ENCODE measurements around the gene KRT82.

KRT82 gene

GRCh38 chr12:52362118-52362726 lies 43.9 kb downstream of the KRT82 start:
- H3K4me3 ChIP-seq (ENCODE audit: low read depth, low read length), result no peak overlapping the region
- DNase-seq (ENCODE audit: low read depth), result no peak
- peak; percentile 46 for TF ChIP-seq CTCF (IDR thresholded peaks at IDR 0.05; ENCODE audit: low read depth, low read length, missing control alignments)

- no peak for TF ChIP-seq CTCF (IDR thresholded peaks at IDR 0.05; ENCODE audit: low read depth, low read length, missing control alignments)
- no peak overlapping the region for H3K4me3 ChIP-seq (ENCODE audit: low read depth, low read length)
- no peak for DNase-seq (ENCODE audit: low read depth)
Observed at GRCh38 chr12:52361553-52361952, 44.6 kb downstream of the KRT82 start.

- no peak for DNase-seq (ENCODE audit: low read depth)
- no peak for TF ChIP-seq CTCF (IDR thresholded peaks at IDR 0.05; ENCODE audit: low read depth, low read length, missing control alignments)
- no peak overlapping the region for H3K4me3 ChIP-seq (ENCODE audit: low read depth, low read length)
Observed at GRCh38 chr12:52360663-52361271, 45.4 kb downstream of the KRT82 start.

GRCh38 chr12:52360106-52360662 lies 46.0 kb downstream of the KRT82 start:
- no peak for TF ChIP-seq CTCF (IDR thresholded peaks at IDR 0.05; ENCODE audit: low read depth, low read length, missing control alignments)
- DNase-seq (ENCODE audit: low read depth), result no peak
- no peak overlapping the region for H3K4me3 ChIP-seq (ENCODE audit: low read depth, low read length)

GRCh38 chr12:52359621-52360061 lies 46.5 kb downstream of the KRT82 start:
- no peak for DNase-seq (ENCODE audit: low read depth)
- H3K4me3 ChIP-seq (ENCODE audit: low read depth, low read length), result no peak overlapping the region
- no peak for TF ChIP-seq CTCF (IDR thresholded peaks at IDR 0.05; ENCODE audit: low read depth, low read length, missing control alignments)

- TF ChIP-seq CTCF (IDR thresholded peaks at IDR 0.05; ENCODE audit: low read depth, low read length, missing control alignments), result peak; percentile 33
- peak; percentile 45 for DNase-seq (ENCODE audit: low read depth)
- no peak overlapping the region for H3K4me3 ChIP-seq (ENCODE audit: low read depth, low read length)
Observed at GRCh38 chr12:52358575-52359350, 47.4 kb downstream of the KRT82 start.

All from GM12864 (cell line).